ELR (cell line): ENCODE measurements around the gene RPL18.
"Not testable (repeated sequence)": the region's sequence is repeated elsewhere in the genome, so short reads cannot be mapped to it uniquely, and the experiment has no call there.

Experiments
- DNase-seq: peaks from one replicate; pipeline ENCODE4 v3.0.0-alpha.2; 2015; ENCODE audit warnings: low read depth

The RPL18 gene

GRCh38 chr19:48644839-48645619 lies 26.1 kb upstream of the RPL18 start:
- DNase-seq, result peak; percentile 75

- DNase-seq, result no peak
These were observed 25.4 kb upstream of the RPL18 start for GRCh38 chr19:48644355-48644754.

GRCh38 chr19:48642862-48643261 lies 23.9 kb upstream of the RPL18 start:
- no peak for DNase-seq

GRCh38 chr19:48641850-48642249 lies 22.9 kb upstream of the RPL18 start:
- no peak for DNase-seq

GRCh38 chr19:48639483-48640375 lies 20.8 kb upstream of the RPL18 start:
- DNase-seq, result no peak

- DNase-seq, result no peak
These were observed 19.9 kb upstream of the RPL18 start for GRCh38 chr19:48638831-48639381.

- DNase-seq, result peak; percentile 91
These were observed 19.2 kb upstream of the RPL18 start for GRCh38 chr19:48637948-48638830.

- peak; percentile 96 for DNase-seq
These were observed 18.5 kb upstream of the RPL18 start for GRCh38 chr19:48637449-48637947.

GRCh38 chr19:48636859-48637448 lies 18.0 kb upstream of the RPL18 start, which contains the start of gene DBP:
Gene DBP, minus strand, starts transcription at chr19:48637379. Its CDS starts 385 bp downstream, at chr19:48636994.
- peak; percentile 40 for DNase-seq

GRCh38 chr19:48635966-48636858 lies 17.2 kb upstream of the RPL18 start:
- no peak for DNase-seq

- peak; percentile 50 for DNase-seq
These were observed 16.4 kb upstream of the RPL18 start for GRCh38 chr19:48635263-48635965.

- peak; percentile 95 for DNase-seq
These were observed 15.7 kb upstream of the RPL18 start for GRCh38 chr19:48634424-48635262.

GRCh38 chr19:48634036-48634342 lies 15.0 kb upstream of the RPL18 start:
- no peak for DNase-seq

- no peak for DNase-seq
These were observed 14.4 kb upstream of the RPL18 start for GRCh38 chr19:48633148-48634035.

GRCh38 chr19:48632692-48633147 lies 13.7 kb upstream of the RPL18 start:
- DNase-seq, result peak; percentile 50

- not testable (repeated sequence) for DNase-seq
These were observed 13.3 kb upstream of the RPL18 start for GRCh38 chr19:48632286-48632685.

- DNase-seq, result no peak
These were observed 12.2 kb upstream of the RPL18 start for GRCh38 chr19:48631225-48631624.
